HepG2 (cell line): ENCODE results near the gene ENDOU. TPM values are rescaled to one million over a fixed set of nuclear protein-coding genes. Genes with fewer than 3 reads are reported as not detected.

ENCODE experiments used
- ARNT ChIP-seq: fragments of 450-650 bp; IDR thresholded peaks from 2 replicates; pipeline ENCODE4 v1.6.1; 2017
- CBX5 ChIP-seq: sonication (generic); formaldehyde crosslinking; IDR thresholded peaks from 2 replicates; pipeline ENCODE4 v1.4.0; 2020; ENCODE audit warnings: missing genetic modification reagents, borderline replicate concordance
- CREBL2 ChIP-seq: sonication (generic); formaldehyde crosslinking; IDR thresholded peaks from 2 replicates; pipeline ENCODE4 v1.8.1; 2023; ENCODE audit warnings: missing genetic modification reagents, mild to moderate bottlenecking, borderline replicate concordance
- GTF3A ChIP-seq: sonication (generic); formaldehyde crosslinking; conservative IDR thresholded peaks from 2 replicates; pipeline ENCODE4 v1.4.0; 2020; ENCODE audit warnings: mild to moderate bottlenecking, missing genetic modification reagents
- KLF13 ChIP-seq: sonication (generic); formaldehyde crosslinking; IDR thresholded peaks from 2 replicates; pipeline ENCODE4 v1.4.0; 2020; ENCODE audit warnings: mild to moderate bottlenecking, missing genetic modification reagents
- MEIS2 ChIP-seq: sonication (generic); formaldehyde crosslinking; IDR thresholded peaks from 2 replicates; pipeline ENCODE4 v1.9.0; 2021; ENCODE audit warnings: mild to moderate bottlenecking, missing genetic modification reagents
- RFX3 ChIP-seq: IDR thresholded peaks from 2 replicates; pipeline ENCODE4 v1.6.1; 2016; ENCODE audit warnings: missing biosample characterization, missing genetic modification reagents
- SP2 ChIP-seq: sonication (generic); formaldehyde crosslinking; IDR thresholded peaks from 2 replicates; pipeline ENCODE4 v1.5.1; 2020; ENCODE audit warnings: mild to moderate bottlenecking, missing genetic modification reagents
- ZFP36L2 ChIP-seq: sonication (generic); formaldehyde crosslinking; IDR thresholded peaks from 2 replicates; pipeline ENCODE4 v1.4.0; 2020; ENCODE audit warnings: missing genetic modification reagents
- ZHX2 ChIP-seq, 2 experiments: sonication (generic) in 1 of 2; formaldehyde crosslinking in 1 of 2; IDR thresholded peaks; 2 replicates each; pipeline versions ENCODE4 v1.6.1 to v1.9.0; 2014 to 2022; ENCODE audit warnings: antibody characterized with exemption in 1 of 2, borderline replicate concordance in 1 of 2, inconsistent platforms in 1 of 2, low read depth in 1 of 2, missing genetic modification reagents in 1 of 2
- ZNF605 ChIP-seq: sonication (generic); formaldehyde crosslinking; IDR thresholded peaks from 2 replicates; pipeline ENCODE4 v1.8.0; 2022; ENCODE audit warnings: mild to moderate bottlenecking, missing genetic modification reagents
- ZNF646 ChIP-seq: sonication (generic); formaldehyde crosslinking; IDR thresholded peaks from 2 replicates; pipeline ENCODE4 v1.9.0; 2021; ENCODE audit warnings: mild to moderate bottlenecking, missing genetic modification reagents
- ZNF768 ChIP-seq: sonication (generic); formaldehyde crosslinking; IDR thresholded peaks from 2 replicates; pipeline ENCODE4 v1.4.0; 2020; ENCODE audit warnings: missing genetic modification reagents
- ZSCAN30 ChIP-seq: sonication (generic); formaldehyde crosslinking; IDR thresholded peaks from 2 replicates; pipeline ENCODE4 v1.5.0; 2020; ENCODE audit warnings: mild to moderate bottlenecking, missing genetic modification reagents
- ZSCAN9 ChIP-seq: IDR thresholded peaks from 2 replicates; pipeline ENCODE4 v1.6.1; 2016; ENCODE audit warnings: borderline replicate concordance
- polyA plus RNA-seq, 8 experiments: library from polyadenylated mRNA; depleted of rRNA in 3 of 8; stranded (reverse) in 7 of 8; unstranded in 1 of 8; fragments of >200 nt; fragmentation: Illumina TruSeq in 4 of 8; extraction: Trizol in 4 of 8; gene quantifications; 2 replicates each; pipeline versions ENCODE4 v1.2.1 to v1.2.3, GENCODE V29; 2011 to 2016; ENCODE audit warnings: low read depth in 4 of 8, missing spikeins in 1 of 8, mixed read lengths in 1 of 8; ENCODE audit not compliant: insufficient read depth in 1 of 8
- total RNA-seq, 5 experiments: library from RNA; depleted of rRNA; stranded (reverse); fragments of >200 nt; fragmentation: Illumina TruSeq; extraction: Trizol; gene quantifications; 2 replicates each; pipeline ENCODE4 v1.2.3, GENCODE V29; 2016; ENCODE audit warnings: low read depth in 1 of 5
- TF ChIP-seq, protein P1 (sequence below): sonication (generic); formaldehyde crosslinking; IDR thresholded peaks from 2 replicates; pipeline ENCODE4 v1.4.0; 2020; ENCODE audit warnings: missing genetic modification reagents

The ENDOU gene
- total and polyA plus RNA-seq, 2 of the 13 experiments (the other 11 are each of a cell fraction or from before 2014, with no cell fraction given): not detected

- TF ChIP-seq ZHX2 (IDR thresholded peaks at IDR 0.05; ENCODE audit: low read depth) (no peak), ZHX2 (CRISPR knock-in tag; IDR thresholded peaks at IDR 0.05; ENCODE audit: borderline replicate concordance) (no peak), RFX3 (CRISPR knock-in tag) (no peak), ZNF605 (CRISPR knock-in tag) (no peak), ZNF768 (CRISPR knock-in tag) (peak; percentile 30; the same call in 1 of the 2 replicates), MEIS2 (CRISPR knock-in tag) (no peak; the same call in 1 of the 2 replicates), GTF3A (CRISPR knock-in tag) (no peak), ZFP36L2 (CRISPR knock-in tag) (no peak), ZNF646 (0 out of 2 replicates have a peak, but pooled peaks have one; percentile 14), SP2 (CRISPR knock-in tag) (peak; percentile 48; the same call in 1 of the 2 replicates), ZSCAN30 (CRISPR knock-in tag) (no peak), CBX5 (CRISPR knock-in tag) (peak; percentile 48; the same call in 1 of the 2 replicates), ARNT (no peak), ZSCAN9 (CRISPR knock-in tag) (peak; percentile 59; the same call in 1 of the 2 replicates), CREBL2 (peak; percentile 31; the same call in 1 of the 2 replicates), KLF13 (CRISPR knock-in tag) (no peak)
- TF ChIP-seq, protein P1, sequence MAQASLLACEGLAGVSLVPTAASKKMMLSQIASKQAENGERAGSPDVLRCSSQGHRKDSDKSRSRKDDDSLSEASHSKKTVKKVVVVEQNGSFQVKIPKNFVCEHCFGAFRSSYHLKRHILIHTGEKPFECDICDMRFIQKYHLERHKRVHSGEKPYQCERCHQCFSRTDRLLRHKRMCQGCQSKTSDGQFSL (CRISPR knock-in tag): no peak
These were observed 19.5 kb downstream of the ENDOU start, which contains the start of gene RPAP3 (continued) for GRCh38 chr12:47705566-47706425.
